K562 (cell line): ENCODE results near the gene PGGHG. TPM values are rescaled to one million over a fixed set of nuclear protein-coding genes. Genes with fewer than 3 reads are reported as not detected.
A peak's percentile ranks its signal among the peaks of the same experiment; 100 is the strongest.

Experiments used
- CUX1 ChIP-seq: fragments of 200-800 bp; sonication (Bioruptor generic); IDR thresholded peaks from 2 replicates; pipeline ENCODE4 v1.6.1; 2016; ENCODE audit warnings: missing genetic modification characterization, missing compliant biosample characterization
- DIDO1 ChIP-seq: fragments of 450-650 bp; IDR thresholded peaks from 2 replicates; pipeline ENCODE4 v1.6.1; 2016; ENCODE audit warnings: low read depth, missing biosample characterization, missing genetic modification characterization
- FOXA1 ChIP-seq: fragments of 450-650 bp; IDR thresholded peaks from 2 replicates; pipeline ENCODE4 v1.6.1; 2016; ENCODE audit warnings: mild to moderate bottlenecking, borderline replicate concordance
- MYNN ChIP-seq, 2 experiments: sonication (generic); formaldehyde crosslinking in 1 of 2; IDR thresholded peaks; 2 replicates each; pipeline versions ENCODE4 v1.5.0 to v1.6.1; 2016 to 2020; ENCODE audit warnings: antibody characterized with exemption in 1 of 2, missing genetic modification reagents in 1 of 2
- NFYB ChIP-seq: IDR thresholded peaks from 2 replicates; pipeline ENCODE4 v1.6.1; 2011; ENCODE audit warnings: mild to moderate bottlenecking, moderate library complexity; ENCODE audit not compliant: insufficient read length; ENCODE audit errors: extremely low read depth
- PML ChIP-seq: IDR thresholded peaks from 2 replicates; pipeline ENCODE4 v1.6.1; 2012; ENCODE audit warnings: low read length, inconsistent platforms
- POLR2A ChIP-seq: fragments of 450-650 bp; conservative IDR thresholded peaks from 2 replicates; pipeline ENCODE4 v1.6.1; 2016
- POLR3A ChIP-seq: IDR thresholded peaks from 2 replicates; pipeline ENCODE4 v1.6.1; 2011; ENCODE audit warnings: borderline replicate concordance, mild to moderate bottlenecking, moderate library complexity; ENCODE audit not compliant: insufficient read length, insufficient read depth; ENCODE audit errors: extremely low read depth
- SMC3 ChIP-seq: conservative IDR thresholded peaks from 2 replicates; pipeline ENCODE4 v1.6.1; 2011; ENCODE audit warnings: low read depth, low read length, improper control_type of control experiment; ENCODE audit not compliant: insufficient read depth
- ZNF263 ChIP-seq: sonication (generic); formaldehyde crosslinking; IDR thresholded peaks from 2 replicates; pipeline ENCODE4 v1.8.0; 2022; ENCODE audit warnings: mild to moderate bottlenecking, missing genetic modification reagents, borderline replicate concordance
- ZNF830 ChIP-seq: fragments of 250-450 bp; sonication (Bioruptor Pico); IDR thresholded peaks from 2 replicates; pipeline ENCODE4 v1.5.0; 2021; ENCODE audit warnings: mild to moderate bottlenecking
- polyA plus RNA-seq, 8 experiments: library from polyadenylated mRNA; depleted of rRNA in 4 of 8; stranded (reverse) in 5 of 8; unstranded in 3 of 8; fragments of >200 nt; fragmentation: Nextera tagmentation in 2 of 8; fragmentation: Illumina TruSeq in 1 of 8; extraction: Ambion mirVana in 2 of 8; extraction: Trizol in 1 of 8; gene quantifications; 2 replicates each; pipeline versions ENCODE4 v1.2.1 to v1.2.3, GENCODE V29; 2011 to 2014; ENCODE audit warnings: inconsistent platforms in 1 of 8, missing spikeins in 1 of 8
- total RNA-seq, 7 experiments: library from RNA; depleted of rRNA in 6 of 7; stranded (reverse); fragments of >200 nt in 6 of 7; fragmentation: Illumina TruSeq in 2 of 7; extraction: Trizol in 2 of 7; gene quantifications; 2 replicates each; pipeline versions ENCODE4 v1.2.1 to v1.2.3, GENCODE V29; 2011 to 2021; ENCODE audit warnings: low replicate concordance in 1 of 7
- TF ChIP-seq, protein P1 (sequence below): sonication (generic); formaldehyde crosslinking; IDR thresholded peaks from 2 replicates; pipeline ENCODE4 v1.8.0; 2022; ENCODE audit warnings: mild to moderate bottlenecking, missing genetic modification reagents
- TF ChIP-seq, protein P2 (sequence below): fragments of 200-400 bp; formaldehyde crosslinking; IDR thresholded peaks from 2 replicates; pipeline ENCODE4 v1.6.1; 2017; ENCODE audit warnings: mild to moderate bottlenecking, low read depth, low read length, moderate library complexity

PGGHG gene
- total and polyA plus RNA-seq, 9 of the 15 experiments (the other 6 are each of a cell fraction or from before 2014, with no cell fraction given) = 0.38 to 85.1 (median 18.1) TPM

GRCh38 chr11:269146-269890 lies 19.6 kb upstream of the PGGHG start (continued):
- TF ChIP-seq, protein P1, sequence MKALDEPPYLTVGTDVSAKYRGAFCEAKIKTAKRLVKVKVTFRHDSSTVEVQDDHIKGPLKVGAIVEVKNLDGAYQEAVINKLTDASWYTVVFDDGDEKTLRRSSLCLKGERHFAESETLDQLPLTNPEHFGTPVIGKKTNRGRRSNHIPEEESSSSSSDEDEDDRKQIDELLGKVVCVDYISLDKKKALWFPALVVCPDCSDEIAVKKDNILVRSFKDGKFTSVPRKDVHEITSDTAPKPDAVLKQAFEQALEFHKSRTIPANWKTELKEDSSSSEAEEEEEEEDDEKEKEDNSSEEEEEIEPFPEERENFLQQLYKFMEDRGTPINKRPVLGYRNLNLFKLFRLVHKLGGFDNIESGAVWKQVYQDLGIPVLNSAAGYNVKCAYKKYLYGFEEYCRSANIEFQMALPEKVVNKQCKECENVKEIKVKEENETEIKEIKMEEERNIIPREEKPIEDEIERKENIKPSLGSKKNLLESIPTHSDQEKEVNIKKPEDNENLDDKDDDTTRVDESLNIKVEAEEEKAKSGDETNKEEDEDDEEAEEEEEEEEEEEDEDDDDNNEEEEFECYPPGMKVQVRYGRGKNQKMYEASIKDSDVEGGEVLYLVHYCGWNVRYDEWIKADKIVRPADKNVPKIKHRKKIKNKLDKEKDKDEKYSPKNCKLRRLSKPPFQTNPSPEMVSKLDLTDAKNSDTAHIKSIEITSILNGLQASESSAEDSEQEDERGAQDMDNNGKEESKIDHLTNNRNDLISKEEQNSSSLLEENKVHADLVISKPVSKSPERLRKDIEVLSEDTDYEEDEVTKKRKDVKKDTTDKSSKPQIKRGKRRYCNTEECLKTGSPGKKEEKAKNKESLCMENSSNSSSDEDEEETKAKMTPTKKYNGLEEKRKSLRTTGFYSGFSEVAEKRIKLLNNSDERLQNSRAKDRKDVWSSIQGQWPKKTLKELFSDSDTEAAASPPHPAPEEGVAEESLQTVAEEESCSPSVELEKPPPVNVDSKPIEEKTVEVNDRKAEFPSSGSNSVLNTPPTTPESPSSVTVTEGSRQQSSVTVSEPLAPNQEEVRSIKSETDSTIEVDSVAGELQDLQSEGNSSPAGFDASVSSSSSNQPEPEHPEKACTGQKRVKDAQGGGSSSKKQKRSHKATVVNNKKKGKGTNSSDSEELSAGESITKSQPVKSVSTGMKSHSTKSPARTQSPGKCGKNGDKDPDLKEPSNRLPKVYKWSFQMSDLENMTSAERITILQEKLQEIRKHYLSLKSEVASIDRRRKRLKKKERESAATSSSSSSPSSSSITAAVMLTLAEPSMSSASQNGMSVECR = peak; percentile 74; the same call in 1 of the 2 replicates
- TF ChIP-seq POLR2A (peak; percentile 43; the same call in 1 of the 2 replicates), PML (no peak), MYNN (IDR thresholded peaks at IDR 0.05) (no peak), MYNN (CRISPR knock-in tag; IDR thresholded peaks at IDR 0.05) (no peak), ZNF263 (CRISPR knock-in tag) (peak; percentile 6; the same call in 1 of the 2 replicates), POLR3A (no peak), NFYB (no peak), DIDO1 (tag) (peak; percentile 28; the same call in 1 of the 2 replicates), SMC3 (no peak), FOXA1 (no peak), ZNF830 (no peak), CUX1 (CRISPR knock-in tag) (peak; percentile 4; the same call in 1 of the 2 replicates)
- TF ChIP-seq, protein P2, sequence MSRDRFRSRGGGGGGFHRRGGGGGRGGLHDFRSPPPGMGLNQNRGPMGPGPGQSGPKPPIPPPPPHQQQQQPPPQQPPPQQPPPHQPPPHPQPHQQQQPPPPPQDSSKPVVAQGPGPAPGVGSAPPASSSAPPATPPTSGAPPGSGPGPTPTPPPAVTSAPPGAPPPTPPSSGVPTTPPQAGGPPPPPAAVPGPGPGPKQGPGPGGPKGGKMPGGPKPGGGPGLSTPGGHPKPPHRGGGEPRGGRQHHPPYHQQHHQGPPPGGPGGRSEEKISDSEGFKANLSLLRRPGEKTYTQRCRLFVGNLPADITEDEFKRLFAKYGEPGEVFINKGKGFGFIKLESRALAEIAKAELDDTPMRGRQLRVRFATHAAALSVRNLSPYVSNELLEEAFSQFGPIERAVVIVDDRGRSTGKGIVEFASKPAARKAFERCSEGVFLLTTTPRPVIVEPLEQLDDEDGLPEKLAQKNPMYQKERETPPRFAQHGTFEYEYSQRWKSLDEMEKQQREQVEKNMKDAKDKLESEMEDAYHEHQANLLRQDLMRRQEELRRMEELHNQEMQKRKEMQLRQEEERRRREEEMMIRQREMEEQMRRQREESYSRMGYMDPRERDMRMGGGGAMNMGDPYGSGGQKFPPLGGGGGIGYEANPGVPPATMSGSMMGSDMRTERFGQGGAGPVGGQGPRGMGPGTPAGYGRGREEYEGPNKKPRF = no peak
